Activated CD8-positive, alpha-beta T cell treated with anti-CD3 and anti-CD28 coated beads for 36 hours (primary cell): ENCODE measurements around the gene IL17F. TPM values are rescaled to one million over a fixed set of nuclear protein-coding genes. Genes with fewer than 3 reads are reported as not detected.

Source experiments
- ATAC-seq: fragments of 200-7000 bp; cut with Tn5 transposase; one replicate; pipeline ENCODE4 v1.10.0; 2021; ENCODE audit warnings: mild to moderate bottlenecking, moderate library complexity
- CTCF ChIA-PET: fragments of 350-600 bp; sonication (Branson Sonifier 250); formaldehyde crosslinking; loops from one replicate; lab custom pipeline; 2021; ENCODE audit warnings: antibody characterized with exemption; lab: Charles Lee
- POLR2A ChIA-PET: fragments of 350-600 bp; sonication (Branson Sonifier 250); formaldehyde crosslinking; loops from one replicate; lab custom pipeline; 2021; ENCODE audit warnings: antibody characterized with exemption; lab: Charles Lee
- DNase-seq: peaks from one replicate; pipeline ENCODE4 v3.0.0-alpha.2; 2020
- H3K27ac Mint-ChIP-seq: one replicate; pipeline ENCODE4 v1.8.0; 2021; ENCODE audit warnings: mild to moderate bottlenecking, mixed read lengths
- H3K27me3 Mint-ChIP-seq: one replicate; pipeline ENCODE4 v1.8.0; 2021; ENCODE audit warnings: mixed read lengths
- H3K36me3 Mint-ChIP-seq: one replicate; pipeline ENCODE4 v1.8.0; 2021; ENCODE audit warnings: low read depth, mixed read lengths
- H3K4me1 Mint-ChIP-seq: one replicate; pipeline ENCODE4 v1.8.0; 2021; ENCODE audit warnings: low read depth, mixed read lengths
- H3K4me3 Mint-ChIP-seq: one replicate; pipeline ENCODE4 v1.8.0; 2021; ENCODE audit warnings: mild to moderate bottlenecking, moderate library complexity, mixed read lengths
- H3K9me3 Mint-ChIP-seq: one replicate; pipeline ENCODE4 v1.8.0; 2021; ENCODE audit warnings: mixed read lengths
- intact Hi-C: fragments of 100-400 bp; cut with micrococcal nuclease; formaldehyde crosslinking; loops from one replicate; pipeline ENCODE4 v1.10.0; 2022
- total RNA-seq, 2 experiments: library from RNA; stranded (reverse); gene quantifications; one replicate each; pipeline ENCODE4 v1.2.3, GENCODE V29; 2021
- TF ChIP-seq, protein P1 (sequence below): fragments of 200-600 bp; IDR thresholded peaks from one replicate; pipeline ENCODE4 v1.8.0; 2022; ENCODE audit warnings: antibody characterized with exemption, mild to moderate bottlenecking

IL17F gene
- total RNA-seq, 2 experiments from 2014 or later: 0.76 to 0.86 TPM

DNA sequence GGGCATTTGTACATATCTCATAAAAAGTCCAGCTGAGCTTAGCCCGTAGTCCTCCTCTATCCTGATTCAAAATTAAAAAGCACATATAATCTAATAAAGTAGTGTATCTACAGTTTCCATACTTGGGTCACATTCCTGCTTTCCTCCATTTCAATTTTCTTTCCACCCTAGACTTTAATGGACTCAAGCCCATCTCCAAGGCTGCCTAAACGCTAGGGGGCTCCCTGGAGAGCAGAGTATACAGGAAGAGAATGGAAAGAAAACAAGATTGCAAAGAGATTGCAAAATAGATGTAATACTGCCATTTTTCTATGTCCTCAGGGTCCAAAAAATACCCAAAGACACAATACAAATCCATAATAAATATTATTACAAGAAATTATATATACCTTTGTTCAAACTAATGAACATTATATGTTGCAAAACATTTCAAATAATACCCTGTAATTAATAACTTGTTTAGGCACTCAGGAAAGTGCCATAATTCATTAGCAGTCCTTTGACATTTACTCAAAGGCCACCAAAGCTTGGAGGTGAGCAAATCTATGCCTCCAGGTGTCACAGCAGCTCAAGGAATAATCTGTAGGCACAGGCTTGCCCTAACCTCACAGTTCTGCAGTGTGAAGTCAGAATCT is 42.6 kb upstream of the IL17F start:
- H3K4me3 Mint-ChIP-seq: no peak overlapping the region
- no peaks in the 10 kb centered on the region for H3K9me3 Mint-ChIP-seq
- TF ChIP-seq, protein P1, sequence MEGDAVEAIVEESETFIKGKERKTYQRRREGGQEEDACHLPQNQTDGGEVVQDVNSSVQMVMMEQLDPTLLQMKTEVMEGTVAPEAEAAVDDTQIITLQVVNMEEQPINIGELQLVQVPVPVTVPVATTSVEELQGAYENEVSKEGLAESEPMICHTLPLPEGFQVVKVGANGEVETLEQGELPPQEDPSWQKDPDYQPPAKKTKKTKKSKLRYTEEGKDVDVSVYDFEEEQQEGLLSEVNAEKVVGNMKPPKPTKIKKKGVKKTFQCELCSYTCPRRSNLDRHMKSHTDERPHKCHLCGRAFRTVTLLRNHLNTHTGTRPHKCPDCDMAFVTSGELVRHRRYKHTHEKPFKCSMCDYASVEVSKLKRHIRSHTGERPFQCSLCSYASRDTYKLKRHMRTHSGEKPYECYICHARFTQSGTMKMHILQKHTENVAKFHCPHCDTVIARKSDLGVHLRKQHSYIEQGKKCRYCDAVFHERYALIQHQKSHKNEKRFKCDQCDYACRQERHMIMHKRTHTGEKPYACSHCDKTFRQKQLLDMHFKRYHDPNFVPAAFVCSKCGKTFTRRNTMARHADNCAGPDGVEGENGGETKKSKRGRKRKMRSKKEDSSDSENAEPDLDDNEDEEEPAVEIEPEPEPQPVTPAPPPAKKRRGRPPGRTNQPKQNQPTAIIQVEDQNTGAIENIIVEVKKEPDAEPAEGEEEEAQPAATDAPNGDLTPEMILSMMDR: peak; percentile 71
- ATAC-seq (no peak), DNase-seq (peak; percentile 87)
- H3K27ac Mint-ChIP-seq: peak overlapping the region; percentile 14
- peaks cover 22% of the 10 kb centered on the region for H3K36me3 Mint-ChIP-seq
- H3K27me3 Mint-ChIP-seq: no peaks in the 10 kb centered on the region
- intact Hi-C loops: loop anchor here (2.0 to 10.0 kb wide), 3 partner anchors 75 to 378 kb away; partner anchors contain the start of gene PAQR8
- ChIA-PET CTCF (interaction anchor here (1.0 to 8.9 kb wide), 21 partner anchors 8 to 365 kb away, joined by 3 to 201 read pairs (median 10); partner anchors contain the start of genes EFHC1 and PAQR8), POLR2A (interaction anchor here (0.7 to 6.1 kb wide), 6 partner anchors 7 to 118 kb away, joined by 3 to 51 read pairs (median 4); no protein-coding TSS in a partner anchor)
- peaks cover 34% of the 10 kb centered on the region for H3K4me1 Mint-ChIP-seq

DNA sequence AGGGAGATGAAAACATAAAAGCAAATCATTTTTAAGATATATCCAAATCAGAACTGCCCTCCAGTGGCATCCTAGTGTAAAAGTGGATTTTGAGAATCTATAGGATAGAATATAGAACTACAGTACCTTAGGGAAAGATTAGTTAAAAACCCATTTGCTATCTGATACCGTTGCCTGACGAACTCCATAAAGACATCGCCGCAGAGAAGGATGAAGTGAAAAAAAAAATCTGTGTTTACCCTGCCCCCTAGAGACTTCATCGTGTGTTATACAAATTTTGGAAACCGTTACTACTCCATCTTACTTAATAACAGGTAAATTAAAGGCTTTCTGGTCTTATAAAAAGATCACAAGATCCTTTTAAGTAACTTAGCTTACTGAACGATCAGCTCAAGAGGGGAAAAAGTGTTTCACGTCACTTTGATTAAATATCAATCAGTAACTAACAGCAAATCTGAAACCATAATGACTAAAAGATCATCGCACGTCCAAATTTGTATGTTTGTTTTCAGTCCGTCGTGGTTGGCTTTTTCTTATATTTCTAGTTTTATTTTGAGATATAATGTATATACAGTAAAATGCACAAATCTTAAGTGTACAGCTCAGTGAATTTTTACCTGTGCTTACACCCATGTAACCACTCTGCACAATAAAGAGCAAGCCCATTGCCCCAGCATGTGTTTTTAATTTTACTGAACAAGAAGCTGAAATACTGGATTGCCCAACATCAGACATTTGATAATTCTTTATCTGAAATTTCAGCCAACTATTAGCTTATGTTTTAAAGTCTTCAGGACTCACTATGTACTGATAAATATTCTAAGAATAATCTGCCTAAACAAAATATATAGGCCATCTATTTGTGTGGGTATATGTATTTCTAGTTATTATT is 41.1 kb upstream of the IL17F start:
- Mint-ChIP-seq H3K4me3 (no peak overlapping the region), H3K4me1 (peaks cover 46% of the 10 kb centered on the region), H3K36me3 (peaks cover 36% of the 10 kb centered on the region), H3K27ac (no peak overlapping the region), H3K27me3 (no peaks in the 10 kb centered on the region), H3K9me3 (no peaks in the 10 kb centered on the region)
- TF ChIP-seq, protein P1: peak; percentile 29
- peak; percentile 29 for ATAC-seq
- intact Hi-C loops: loop anchor here (2.0 to 10.0 kb wide), 3 partner anchors 77 to 379 kb away; partner anchors contain the start of gene PAQR8
- DNase-seq: no peak
- POLR2A ChIA-PET: interaction anchor here (0.9 to 6.1 kb wide), 16 partner anchors 9 to 290 kb away, joined by 3 to 54 read pairs (median 10); partner anchors contain the start of genes EFHC1 and PAQR8
- CTCF ChIA-PET: interaction anchor here (0.6 to 8.9 kb wide), 40 partner anchors 7 to 787 kb away, joined by 3 to 201 read pairs (median 5); partner anchors contain the start of genes EFHC1, PAQR8 and TRAM2

DNA sequence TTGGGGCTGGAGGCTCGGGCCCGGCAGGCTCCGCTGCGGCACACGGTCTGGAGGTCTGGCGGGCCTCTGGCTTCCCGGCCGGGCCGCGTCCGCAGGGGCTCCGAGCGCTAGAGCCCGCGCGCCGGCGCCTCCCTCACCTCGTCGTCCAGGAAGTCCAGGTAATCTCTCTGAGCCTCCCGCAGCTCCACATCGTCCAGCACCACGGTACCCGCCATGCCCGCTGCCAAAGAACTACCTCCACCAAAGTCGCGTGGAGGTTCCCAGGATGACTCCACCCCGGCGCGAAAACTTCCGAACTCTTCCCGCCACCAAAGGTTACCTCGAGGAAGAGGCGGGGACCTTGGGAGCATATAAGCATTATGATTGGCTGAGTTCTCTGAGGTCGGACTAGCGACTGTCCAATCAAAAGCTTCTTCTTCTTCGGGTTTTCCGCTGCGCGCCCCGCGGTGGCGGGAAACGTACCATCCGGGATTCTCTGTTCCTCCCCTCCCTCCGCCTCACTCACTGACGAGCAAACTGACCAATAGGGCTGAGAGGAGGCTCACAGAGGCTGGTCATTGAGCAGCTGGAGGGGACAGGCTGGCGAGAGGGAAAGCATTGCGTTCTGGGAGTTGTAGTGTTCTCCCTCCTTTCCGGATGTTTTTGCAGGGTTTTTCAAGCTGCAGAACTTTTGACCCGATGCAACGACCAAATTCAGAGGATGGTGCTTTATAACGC is 40.3 kb upstream of the IL17F start, which contains the start of gene MCM3:
Gene MCM3, minus strand, starts transcription at position 283 of the 717 bp plus-strand sequence. Its CDS starts 68 bp downstream, at position 215.
- H3K9me3 Mint-ChIP-seq: no peaks in the 10 kb centered on the region
- no peak within 1 kb of the TSS for H3K4me3 Mint-ChIP-seq
- ATAC-seq (peak; percentile 97), DNase-seq (peak; percentile 99)
- H3K4me1 Mint-ChIP-seq: peaks cover 52% of the 10 kb centered on the region
- ChIA-PET POLR2A (interaction anchor here (0.6 to 6.1 kb wide), 22 partner anchors 10 to 291 kb away, joined by 3 to 54 read pairs (median 7); partner anchors contain the start of genes EFHC1 and PAQR8), CTCF (interaction anchor here (0.6 to 8.9 kb wide), 31 partner anchors 8 to 788 kb away, joined by 3 to 201 read pairs (median 6); partner anchors contain the start of genes EFHC1, PAQR8 and TRAM2)
- H3K36me3 Mint-ChIP-seq: peaks cover 43% of the 10 kb centered on the region
- intact Hi-C loops: loop anchor here (5.0 to 10.0 kb wide), 2 partner anchors 78 to 380 kb away; partner anchors contain the start of gene PAQR8
- H3K27ac Mint-ChIP-seq: peak within 1 kb of the TSS; percentile 64
- TF ChIP-seq, protein P1: no peak
- no peaks in the 10 kb centered on the region for H3K27me3 Mint-ChIP-seq

DNA sequence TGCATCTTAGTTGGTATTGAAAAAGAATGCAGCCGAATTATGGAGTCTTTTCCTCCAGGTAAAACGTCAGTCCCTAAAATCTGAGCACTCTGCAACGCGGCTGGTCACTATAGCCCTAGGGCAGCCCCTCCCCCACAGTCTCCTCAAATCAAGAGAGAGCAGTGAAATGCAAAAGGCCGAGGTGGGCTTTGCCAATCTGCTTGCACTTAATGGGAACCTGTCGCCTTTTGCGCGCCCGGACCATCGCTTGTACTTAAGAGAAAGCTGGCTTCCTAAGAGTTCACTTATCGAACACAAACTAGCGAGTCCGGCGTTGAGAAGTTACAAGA is 39.8 kb upstream of the IL17F start:
- no peak overlapping the region for H3K4me3 Mint-ChIP-seq
- peaks cover 55% of the 10 kb centered on the region for H3K4me1 Mint-ChIP-seq
- peaks cover 47% of the 10 kb centered on the region for H3K36me3 Mint-ChIP-seq
- H3K27ac Mint-ChIP-seq: no peak overlapping the region
- H3K9me3 Mint-ChIP-seq: no peaks in the 10 kb centered on the region
- no peaks in the 10 kb centered on the region for H3K27me3 Mint-ChIP-seq
- ATAC-seq (no peak), DNase-seq (peak; percentile 71)
- ChIA-PET CTCF (interaction anchor here (1.0 to 8.9 kb wide), 17 partner anchors 9 to 381 kb away, joined by 3 to 201 read pairs (median 7); partner anchors contain the start of genes EFHC1 and PAQR8), POLR2A (interaction anchor here (0.6 to 6.1 kb wide), 21 partner anchors 10 to 292 kb away, joined by 3 to 54 read pairs (median 7); partner anchors contain the start of genes EFHC1 and PAQR8)
- TF ChIP-seq, protein P1: no peak
- intact Hi-C loops: loop anchor here (10.0 kb wide), 1 partner anchor 381 kb away; no protein-coding TSS in a partner anchor
